HepG2 (cell line): Measurements from ENCODE around the gene NXT1. TPM values are rescaled to one million over a fixed set of nuclear protein-coding genes. Genes with fewer than 3 reads are reported as not detected.
A peak's percentile ranks its signal among the peaks of the same experiment; 100 is the strongest.

Experiments
- CHD4 ChIP-seq: fragments of 200-600 bp; sonication (generic); IDR thresholded peaks from 2 replicates; pipeline ENCODE4 v1.7.0; 2017; ENCODE audit warnings: mild to moderate bottlenecking, low read length, borderline replicate concordance
- ELF4 ChIP-seq: sonication (generic); formaldehyde crosslinking; IDR thresholded peaks from 2 replicates; pipeline ENCODE4 v1.5.0; 2020; ENCODE audit warnings: missing genetic modification reagents, mild to moderate bottlenecking, moderate library complexity, borderline replicate concordance
- SMARCE1 ChIP-seq: fragments of 450-650 bp; IDR thresholded peaks from 2 replicates; pipeline ENCODE4 v1.6.1; 2017; ENCODE audit warnings: borderline replicate concordance
- TIGD3 ChIP-seq: sonication (generic); formaldehyde crosslinking; IDR thresholded peaks from 2 replicates; pipeline ENCODE4 v1.5.1; 2020; ENCODE audit warnings: mild to moderate bottlenecking, missing genetic modification reagents, borderline replicate concordance
- USF2 ChIP-seq, 2 experiments: sonication (generic) in 1 of 2; formaldehyde crosslinking in 1 of 2; IDR thresholded peaks; 2 replicates each; pipeline versions ENCODE4 v1.5.1 to v1.6.1; 2011 to 2020; ENCODE audit warnings: borderline replicate concordance in 1 of 2, low read depth in 1 of 2, low read length in 1 of 2, mild to moderate bottlenecking in 1 of 2, missing genetic modification reagents in 1 of 2, moderate library complexity in 1 of 2
- ZBTB40 ChIP-seq, 2 experiments: fragments of 450-650 bp in 1 of 2; sonication (generic) in 1 of 2; formaldehyde crosslinking in 1 of 2; IDR thresholded peaks; 2 replicates each; pipeline versions ENCODE4 v1.6.1 to v1.8.0; 2016 to 2022; ENCODE audit warnings: antibody characterized with exemption in 1 of 2, mild to moderate bottlenecking in 1 of 2, missing genetic modification reagents in 1 of 2
- ZEB1 ChIP-seq: IDR thresholded peaks from 2 replicates; pipeline ENCODE4 v1.6.1; 2012; ENCODE audit warnings: mild to moderate bottlenecking, low read depth, inconsistent platforms; ENCODE audit not compliant: insufficient replicate concordance
- polyA plus RNA-seq, 8 experiments: library from polyadenylated mRNA; depleted of rRNA in 3 of 8; stranded (reverse) in 7 of 8; unstranded in 1 of 8; fragments of >200 nt; fragmentation: Illumina TruSeq in 4 of 8; extraction: Trizol in 4 of 8; gene quantifications; 2 replicates each; pipeline versions ENCODE4 v1.2.1 to v1.2.3, GENCODE V29; 2011 to 2016; ENCODE audit warnings: low read depth in 4 of 8, missing spikeins in 1 of 8, mixed read lengths in 1 of 8; ENCODE audit not compliant: insufficient read depth in 1 of 8
- total RNA-seq, 5 experiments: library from RNA; depleted of rRNA; stranded (reverse); fragments of >200 nt; fragmentation: Illumina TruSeq; extraction: Trizol; gene quantifications; 2 replicates each; pipeline ENCODE4 v1.2.3, GENCODE V29; 2016; ENCODE audit warnings: low read depth in 1 of 5

Gene NXT1
- total and polyA plus RNA-seq, 2 of the 13 experiments (the other 11 are each of a cell fraction or from before 2014, with no cell fraction given): 35.6 to 65.9 TPM

- no peak for TF ChIP-seq ZBTB40 (IDR thresholded peaks at IDR 0.05)
- peak; percentile 77 for TF ChIP-seq ZBTB40 (CRISPR knock-in tag; IDR thresholded peaks at IDR 0.05)
- peak; percentile 25 for TF ChIP-seq ZEB1
- no peak for TF ChIP-seq SMARCE1
- no peak; the same call in 1 of the 2 replicates for TF ChIP-seq USF2 (IDR thresholded peaks at IDR 0.05; ENCODE audit: low read depth, low read length)
- TF ChIP-seq USF2 (CRISPR knock-in tag; IDR thresholded peaks at IDR 0.05; ENCODE audit: borderline replicate concordance): 0 out of 2 replicates have a peak, but pooled peaks have one; percentile 15
- peak; percentile 42; the same call in 1 of the 2 replicates for TF ChIP-seq ELF4 (CRISPR knock-in tag)
- no peak for TF ChIP-seq CHD4
- peak; percentile 62; the same call in 1 of the 2 replicates for TF ChIP-seq TIGD3
Measured at GRCh38 chr20:23350904-23351838, 580 bp downstream of the NXT1 start (continued).
